IMR-90 (cell line): ENCODE results near the gene CORO7. TPM values are rescaled to one million over a fixed set of nuclear protein-coding genes. Genes with fewer than 3 reads are reported as not detected.

ENCODE experiments used
- ATAC-seq: fragments of 200-7000 bp; cut with Tn5 transposase; 2 replicates; pipeline ENCODE4 v1.9.1; 2020; ENCODE audit warnings: low read depth, mild to moderate bottlenecking, moderate library complexity
- BruUV-seq: library from RNA; stranded (reverse); fragments of 400-500 nt; replicated peaks from 2 replicates; lab custom pipeline; 2021; lab: Mats Ljungman, UMichigan
- CTCF ChIA-PET: fragments of 300-600 bp; formaldehyde crosslinking; extraction: SDS; loops from one replicate; lab custom pipeline; 2021; ENCODE audit warnings: antibody characterized with exemption; lab: Yijun Ruan, JAX
- POLR2A ChIA-PET: fragments of 300-600 bp; sonication (Branson Sonifier 250); formaldehyde crosslinking; loops from one replicate; lab custom pipeline; 2022; ENCODE audit warnings: antibody characterized with exemption; ENCODE audit not compliant: unreplicated experiment; lab: Charles Lee
- DNase-seq: peaks from one replicate; pipeline ENCODE4 v3.0.0; 2013
- H2AFZ ChIP-seq: replicated peaks from 2 replicates; pipeline ENCODE3; 2013; ENCODE audit warnings: low read length, mild to moderate bottlenecking; ENCODE audit not compliant: poor library complexity
- H2AK5ac ChIP-seq: 2 replicates; pipeline ENCODE4 v1.6.1; 2013; ENCODE audit warnings: low read depth, low read length, inconsistent platforms
- H2AK9ac ChIP-seq: replicated peaks from 2 replicates; pipeline ENCODE3; 2013; ENCODE audit warnings: mild to moderate bottlenecking, low read depth, low read length, moderate library complexity; ENCODE audit not compliant: poor library complexity
- H2BK120ac ChIP-seq: 2 replicates; pipeline ENCODE4 v1.6.1; 2013; ENCODE audit warnings: low read depth, low read length, inconsistent platforms
- H2BK15ac ChIP-seq: 3 replicates; pipeline ENCODE4 v1.6.1; 2013; ENCODE audit warnings: low read depth, low read length, inconsistent platforms
- H2BK20ac ChIP-seq: 2 replicates; pipeline ENCODE4 v1.6.1; 2013; ENCODE audit warnings: low read depth, mild to moderate bottlenecking, inconsistent platforms, low read length, moderate library complexity
- H2BK5ac ChIP-seq: 2 replicates; pipeline ENCODE4 v1.6.1; 2013; ENCODE audit warnings: mild to moderate bottlenecking, low read depth, low read length, inconsistent platforms; ENCODE audit not compliant: poor library complexity, severe bottlenecking
- H3K14ac ChIP-seq: replicated peaks from 2 replicates; pipeline ENCODE4 v1.6.1; 2013; ENCODE audit warnings: low read depth, low read length, inconsistent platforms
- H3K18ac ChIP-seq: 2 replicates; pipeline ENCODE4 v1.6.1; 2013; ENCODE audit warnings: low read depth, low read length, control low read depth
- H3K23ac ChIP-seq: 2 replicates; pipeline ENCODE4 v1.6.1; 2013; ENCODE audit warnings: low read depth, low read length, inconsistent platforms
- H3K27ac ChIP-seq: 2 replicates; pipeline ENCODE4 v1.5.1; 2013; ENCODE audit warnings: mild to moderate bottlenecking, control low read depth, low read length; ENCODE audit not compliant: insufficient read depth
- H3K27me3 ChIP-seq: 2 replicates; pipeline ENCODE4 v1.6.1; 2013; ENCODE audit warnings: low read length; ENCODE audit not compliant: control insufficient read depth, insufficient read depth
- H3K36me3 ChIP-seq: 2 replicates; pipeline ENCODE4 v1.6.1; 2013; ENCODE audit warnings: low read length, mixed read lengths; ENCODE audit not compliant: control insufficient read depth, insufficient read depth
- H3K4ac ChIP-seq: 2 replicates; pipeline ENCODE4 v1.6.1; 2013; ENCODE audit warnings: low read depth, low read length, inconsistent platforms
- H3K4me1 ChIP-seq: 2 replicates; pipeline ENCODE4 v1.6.1; 2013; ENCODE audit warnings: low read length, mixed read lengths; ENCODE audit not compliant: control insufficient read depth, insufficient read depth
- H3K4me2 ChIP-seq: 2 replicates; pipeline ENCODE4 v1.6.1; 2013; ENCODE audit warnings: low read depth, mild to moderate bottlenecking, control low read depth, low read length, moderate library complexity
- H3K4me3 ChIP-seq: 2 replicates; pipeline ENCODE4 v1.5.1; 2013; ENCODE audit warnings: low read depth, mild to moderate bottlenecking, control low read depth, low read length, moderate library complexity; ENCODE audit not compliant: insufficient read depth
- H3K56ac ChIP-seq: 2 replicates; pipeline ENCODE4 v1.6.1; 2013; ENCODE audit warnings: low read length, inconsistent platforms; ENCODE audit not compliant: insufficient read depth; ENCODE audit errors: extremely low read depth
- H3K79me1 ChIP-seq, 2 experiments: 2 replicates each; pipeline ENCODE4 v1.6.1; 2013; ENCODE audit warnings: low read length in 2 of 2, inconsistent platforms in 1 of 2, low read depth in 1 of 2
- H3K9ac ChIP-seq: 2 replicates; pipeline ENCODE4 v1.6.1; 2013; ENCODE audit warnings: low read depth, low read length, control low read depth
- H3K9me1 ChIP-seq: 2 replicates; pipeline ENCODE4 v1.6.1; 2013; ENCODE audit warnings: low read length, inconsistent platforms; ENCODE audit not compliant: insufficient read depth
- H3K9me3 ChIP-seq: 2 replicates; pipeline ENCODE4 v1.6.1; 2013; ENCODE audit warnings: low read length; ENCODE audit not compliant: control insufficient read depth, insufficient read depth
- H4K20me1 ChIP-seq: 2 replicates; pipeline ENCODE4 v1.6.1; 2013; ENCODE audit warnings: low read length, inconsistent platforms; ENCODE audit not compliant: insufficient read depth
- H4K5ac ChIP-seq: 2 replicates; pipeline ENCODE4 v1.6.1; 2013; ENCODE audit warnings: mild to moderate bottlenecking, low read depth, low read length, control low read depth
- H4K8ac ChIP-seq, 2 experiments: 2 replicates each; pipeline ENCODE4 v1.6.1; 2013; ENCODE audit warnings: low read depth in 2 of 2, low read length in 2 of 2, control low read depth in 1 of 2, inconsistent platforms in 1 of 2
- H4K91ac ChIP-seq: 2 replicates; pipeline ENCODE4 v1.6.1; 2013; ENCODE audit warnings: low read depth, low read length, inconsistent platforms; ENCODE audit not compliant: insufficient read depth
- BHLHE40 ChIP-seq: fragments of 150-350 bp; IDR thresholded peaks from 2 replicates; pipeline ENCODE4 v1.6.1; 2016; ENCODE audit warnings: mild to moderate bottlenecking, low read depth, low read length
- CEBPB ChIP-seq: IDR thresholded peaks from 2 replicates; pipeline ENCODE4 v1.6.1; 2012; ENCODE audit warnings: low read depth, low read length, improper control_type of control experiment
- FOS ChIP-seq: fragments of 150-350 bp; IDR thresholded peaks from 2 replicates; pipeline ENCODE4 v1.6.1; 2016; ENCODE audit warnings: low read depth, low read length
- MXI1 ChIP-seq: IDR thresholded peaks from 2 replicates; pipeline ENCODE4 v1.6.1; 2012; ENCODE audit warnings: low read depth, mild to moderate bottlenecking, low read length, moderate library complexity, borderline replicate concordance
- NFE2L2 ChIP-seq: fragments of 150-350 bp; IDR thresholded peaks from 2 replicates; pipeline ENCODE4 v1.6.1; 2016; ENCODE audit warnings: low read depth, mild to moderate bottlenecking, low read length
- POLR2A ChIP-seq: IDR thresholded peaks from 2 replicates; pipeline ENCODE4 v1.6.1; 2012; ENCODE audit warnings: mild to moderate bottlenecking, low read depth, low read length
- RAD21 ChIP-seq: IDR thresholded peaks from 2 replicates; pipeline ENCODE4 v1.6.1; 2012; ENCODE audit warnings: low read length, improper control_type of control experiment
- RCOR1 ChIP-seq: IDR thresholded peaks from 2 replicates; pipeline ENCODE4 v1.6.1; 2012; ENCODE audit warnings: mild to moderate bottlenecking, low read length, improper control_type of control experiment; ENCODE audit not compliant: insufficient replicate concordance
- RFX5 ChIP-seq: IDR thresholded peaks from 2 replicates; pipeline ENCODE4 v1.8.0; 2012; ENCODE audit warnings: low read depth, mild to moderate bottlenecking, low read length, moderate library complexity
- SMC3 ChIP-seq: fragments of 150-350 bp; IDR thresholded peaks from 2 replicates; pipeline ENCODE4 v1.6.1; 2016; ENCODE audit warnings: low read depth, mild to moderate bottlenecking, antibody characterized with exemption, low read length, moderate library complexity
- WGBS, 2 experiments: methylation state at CpG; one replicate each; pipeline versions ENCODE4 v1.1.5 to v1.1.7; 2013; ENCODE audit warnings: missing lambda C conversion rate in 2 of 2; ENCODE audit not compliant: insufficient read length in 1 of 2; ENCODE audit errors: extremely low coverage in 2 of 2; 5-methylcytosine and 5-hydroxymethylcytosine counted together
- dilution Hi-C: fragments of 300-500 bp; cut with HindIII; formaldehyde crosslinking; loops from one replicate; pipeline ENCODE4 v1.14.3; 2018; ENCODE audit warnings: low sequenced_read_pairs; ENCODE audit not compliant: unreplicated experiment
- in situ Hi-C: fragments of 300-500 bp; cut with MboI; formaldehyde crosslinking; loops from 3 replicates; pipeline ENCODE4 v1.14.3; 2019; ENCODE audit warnings: low sequenced_read_pairs, inconsistent platforms, mixed read lengths
- intact Hi-C: fragments of 100-400 bp; cut with micrococcal nuclease; formaldehyde crosslinking; loops from 2 replicates; pipeline ENCODE4 v1.10.0; 2022
- polyA plus RNA-seq, 3 experiments: library from polyadenylated mRNA; depleted of rRNA; stranded (reverse); fragments of >200 nt; gene quantifications; 2 replicates each; pipeline ENCODE4 v1.2.3, GENCODE V29; 2012; ENCODE audit warnings: low replicate concordance in 1 of 3
- total RNA-seq: library from RNA; depleted of rRNA; stranded (reverse); fragments of >200 nt; gene quantifications from 2 replicates; pipeline ENCODE4 v1.2.3, GENCODE V29; 2012
- TF ChIP-seq, protein P1 (sequence below): fragments of 150-350 bp; IDR thresholded peaks from 2 replicates; pipeline ENCODE4 v1.6.1; 2016; ENCODE audit warnings: low read depth, mild to moderate bottlenecking, low read length, moderate library complexity, borderline replicate concordance
- TF ChIP-seq, protein P2 (sequence below): conservative IDR thresholded peaks from 2 replicates; pipeline ENCODE4 v1.5.1; 2012; ENCODE audit warnings: mild to moderate bottlenecking, low read depth, low read length, improper control_type of control experiment
- TF ChIP-seq, protein P3 (sequence below): fragments of 150-350 bp; IDR thresholded peaks from 2 replicates; pipeline ENCODE4 v1.6.1; 2017; ENCODE audit warnings: mild to moderate bottlenecking, antibody characterized with exemption, low read length, low read depth

CORO7 gene
- total and polyA plus RNA-seq, 2 of the 4 experiments (the other 2 are of a cell fraction): 6.3 to 26.7 TPM

DNA sequence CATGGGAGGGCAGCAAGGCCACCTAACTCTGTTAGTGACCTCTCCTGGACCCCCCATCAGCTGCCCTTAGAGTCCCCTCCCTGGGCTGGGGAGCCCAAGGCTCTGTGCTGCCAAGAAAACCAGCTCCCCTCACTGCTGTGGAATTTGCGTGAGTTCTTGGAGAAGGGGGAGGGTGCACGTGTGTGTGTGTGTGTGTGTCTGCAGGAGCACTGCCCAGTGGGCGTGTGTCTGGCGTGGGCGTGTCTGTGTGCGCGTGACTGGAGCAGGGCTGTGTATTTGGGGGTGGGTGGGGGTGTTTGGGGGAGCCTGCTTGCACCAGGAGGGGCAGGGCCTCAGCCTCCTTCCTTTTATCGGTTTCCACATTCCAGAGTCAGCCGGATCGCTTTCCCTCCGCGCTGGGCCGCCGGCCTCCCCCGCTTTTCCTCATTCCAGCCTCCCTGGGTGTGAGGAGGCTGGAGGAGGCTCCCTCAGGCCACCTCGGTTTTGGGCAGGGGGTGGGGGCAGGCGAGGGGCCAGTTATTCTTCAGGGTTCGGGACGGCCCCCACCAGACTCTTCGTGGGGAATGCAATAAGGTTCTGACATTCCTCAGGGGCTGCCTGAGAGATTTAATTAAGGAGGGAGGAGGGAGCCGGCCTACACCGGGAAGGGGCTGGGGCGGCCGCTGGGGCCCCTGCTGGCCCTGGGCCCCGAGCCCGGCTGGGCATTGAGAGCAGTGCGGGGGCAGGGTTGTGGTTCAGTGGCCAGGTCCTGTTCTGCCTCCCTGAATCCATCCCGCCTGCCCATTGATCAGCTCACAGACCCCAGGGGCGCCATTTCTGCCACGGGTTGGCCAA lies 42.3 kb downstream of the CORO7 start:
- Histone ChIP-seq H3K4me2 (peak overlapping the region; percentile 97), H3K36me3 (peaks cover 28% of the 10 kb centered on the region; the same call in 1 of the 2 replicates), H2BK5ac (peak overlapping the region; percentile 94), H3K4me1 (peaks cover 53% of the 10 kb centered on the region), H3K14ac (peak overlapping the region; percentile 91), H4K91ac (peak overlapping the region; percentile 96), H3K56ac (peak overlapping the region; percentile 82), H2BK120ac (peak overlapping the region; percentile 92), H3K4ac (peak overlapping the region; percentile 96), H4K20me1 (peaks cover 77% of the 10 kb centered on the region), H4K8ac (peak overlapping the region; percentile 70 to 89; a peak in 3 of 4 replicates), H2AK5ac (peak overlapping the region; percentile 99), H3K27me3 (no peaks in the 10 kb centered on the region), H3K27ac (peak overlapping the region; percentile 99), H3K18ac (peak overlapping the region; percentile 91), H3K9ac (peak overlapping the region; percentile 89), H2BK20ac (peak overlapping the region; percentile 80), H3K23ac (peak overlapping the region; percentile 88), H2BK15ac (peak overlapping the region; percentile 67; the same call in 1 of the 3 replicates), H4K5ac (peak overlapping the region; percentile 88), H2AFZ (peak overlapping the region; percentile 1), H3K79me1 (peaks cover 4 to 73% of the 10 kb centered on the region in 2 experiments; a peak in 3 of 4 replicates), H3K9me3 (no peaks in the 10 kb centered on the region), H2AK9ac (peak overlapping the region; percentile 97), H3K4me3 (peak overlapping the region; percentile 87), H3K9me1 (peaks cover 20% of the 10 kb centered on the region)
- CTCF ChIA-PET: interaction anchor here (1.0 kb wide), 1 partner anchor 30 kb away, joined by 3 read pairs; no protein-coding TSS in a partner anchor
- intact Hi-C loops (no loop called here), in situ Hi-C loops (no loop called here), dilution Hi-C loops (no loop called here)
- POLR2A ChIA-PET: no interaction called here
- WGBS, 2 experiments: 0% methylated on average over 2 of the region's 30 CpGs; no CpG with 5 or more reads in 1 of the 2 experiments
- ATAC-seq (peak; percentile 24), DNase-seq (peak; percentile 98)
- BruUV-seq: no TSS peak
- TF ChIP-seq CEBPB (no peak), FOS (peak; percentile 20; the same call in 1 of the 2 replicates), MXI1 (peak; percentile 93), BHLHE40 (peak; percentile 99), RCOR1 (no peak), NFE2L2 (no peak), POLR2A (peak; percentile 42; the same call in 1 of the 2 replicates), RFX5 (no peak), SMC3 (no peak), RAD21 (no peak)
- TF ChIP-seq, protein P1, sequence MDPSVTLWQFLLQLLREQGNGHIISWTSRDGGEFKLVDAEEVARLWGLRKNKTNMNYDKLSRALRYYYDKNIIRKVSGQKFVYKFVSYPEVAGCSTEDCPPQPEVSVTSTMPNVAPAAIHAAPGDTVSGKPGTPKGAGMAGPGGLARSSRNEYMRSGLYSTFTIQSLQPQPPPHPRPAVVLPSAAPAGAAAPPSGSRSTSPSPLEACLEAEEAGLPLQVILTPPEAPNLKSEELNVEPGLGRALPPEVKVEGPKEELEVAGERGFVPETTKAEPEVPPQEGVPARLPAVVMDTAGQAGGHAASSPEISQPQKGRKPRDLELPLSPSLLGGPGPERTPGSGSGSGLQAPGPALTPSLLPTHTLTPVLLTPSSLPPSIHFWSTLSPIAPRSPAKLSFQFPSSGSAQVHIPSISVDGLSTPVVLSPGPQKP: no peak
- TF ChIP-seq, protein P2, sequence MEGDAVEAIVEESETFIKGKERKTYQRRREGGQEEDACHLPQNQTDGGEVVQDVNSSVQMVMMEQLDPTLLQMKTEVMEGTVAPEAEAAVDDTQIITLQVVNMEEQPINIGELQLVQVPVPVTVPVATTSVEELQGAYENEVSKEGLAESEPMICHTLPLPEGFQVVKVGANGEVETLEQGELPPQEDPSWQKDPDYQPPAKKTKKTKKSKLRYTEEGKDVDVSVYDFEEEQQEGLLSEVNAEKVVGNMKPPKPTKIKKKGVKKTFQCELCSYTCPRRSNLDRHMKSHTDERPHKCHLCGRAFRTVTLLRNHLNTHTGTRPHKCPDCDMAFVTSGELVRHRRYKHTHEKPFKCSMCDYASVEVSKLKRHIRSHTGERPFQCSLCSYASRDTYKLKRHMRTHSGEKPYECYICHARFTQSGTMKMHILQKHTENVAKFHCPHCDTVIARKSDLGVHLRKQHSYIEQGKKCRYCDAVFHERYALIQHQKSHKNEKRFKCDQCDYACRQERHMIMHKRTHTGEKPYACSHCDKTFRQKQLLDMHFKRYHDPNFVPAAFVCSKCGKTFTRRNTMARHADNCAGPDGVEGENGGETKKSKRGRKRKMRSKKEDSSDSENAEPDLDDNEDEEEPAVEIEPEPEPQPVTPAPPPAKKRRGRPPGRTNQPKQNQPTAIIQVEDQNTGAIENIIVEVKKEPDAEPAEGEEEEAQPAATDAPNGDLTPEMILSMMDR: no peak
- TF ChIP-seq, protein P3, sequence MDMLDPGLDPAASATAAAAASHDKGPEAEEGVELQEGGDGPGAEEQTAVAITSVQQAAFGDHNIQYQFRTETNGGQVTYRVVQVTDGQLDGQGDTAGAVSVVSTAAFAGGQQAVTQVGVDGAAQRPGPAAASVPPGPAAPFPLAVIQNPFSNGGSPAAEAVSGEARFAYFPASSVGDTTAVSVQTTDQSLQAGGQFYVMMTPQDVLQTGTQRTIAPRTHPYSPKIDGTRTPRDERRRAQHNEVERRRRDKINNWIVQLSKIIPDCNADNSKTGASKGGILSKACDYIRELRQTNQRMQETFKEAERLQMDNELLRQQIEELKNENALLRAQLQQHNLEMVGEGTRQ: peak; percentile 57; the same call in 1 of the 2 replicates
